Chondrocyte (in vitro differentiated cells): ENCODE results near the gene AKAP8. TPM values are rescaled to one million over a fixed set of nuclear protein-coding genes. Genes with fewer than 3 reads are reported as not detected.

Experiments
- DNase-seq: peaks from one replicate; pipeline ENCODE4 v3.0.0; 2021; ENCODE audit warnings: mixed read lengths, low spot score
- H3K27ac Mint-ChIP-seq: one replicate; pipeline ENCODE4 v1.8.0; 2021; ENCODE audit warnings: mild to moderate bottlenecking, moderate library complexity, mixed read lengths; ENCODE audit not compliant: unreplicated experiment
- H3K27me3 Mint-ChIP-seq: 2 replicates; pipeline ENCODE4 v1.8.0; 2021; ENCODE audit warnings: low read depth, mixed read lengths
- H3K36me3 Mint-ChIP-seq: 2 replicates; pipeline ENCODE4 v1.8.0; 2021; ENCODE audit warnings: low read depth, mixed read lengths
- H3K4me1 Mint-ChIP-seq: 2 replicates; pipeline ENCODE4 v1.8.0; 2021; ENCODE audit warnings: low read depth, mild to moderate bottlenecking, mixed read lengths
- H3K4me3 Mint-ChIP-seq: one replicate; pipeline ENCODE4 v1.8.0; 2021; ENCODE audit warnings: mild to moderate bottlenecking, moderate library complexity, mixed read lengths; ENCODE audit not compliant: unreplicated experiment
- H3K9me3 Mint-ChIP-seq: 2 replicates; pipeline ENCODE4 v1.8.0; 2021; ENCODE audit warnings: low read depth, mixed read lengths
- CTCF ChIP-seq: fragments of 200-600 bp; sonication (generic); IDR thresholded peaks from 2 replicates; pipeline ENCODE4 v1.5.0; 2021; ENCODE audit warnings: antibody characterized with exemption, mild to moderate bottlenecking, moderate library complexity
- total RNA-seq: library from RNA; stranded (reverse); gene quantifications from 3 replicates; pipeline ENCODE4 v1.2.1, GENCODE V29; 2021

The AKAP8 gene
- total RNA-seq, 1 donor from 2014 or later = 23.5 TPM

GRCh38 chr19:15320116-15320515 is 59.5 kb downstream of the AKAP8 start:
- no peak for DNase-seq
- Mint-ChIP-seq H3K27me3 (no peaks in the 10 kb centered on the region), H3K4me1 (peaks cover 93% of the 10 kb centered on the region)

GRCh38 chr19:15318241-15318691 is 61.3 kb downstream of the AKAP8 start:
- TF ChIP-seq CTCF = no peak
- H3K9me3 Mint-ChIP-seq = no peaks in the 10 kb centered on the region
- H3K36me3 Mint-ChIP-seq = no peaks in the 10 kb centered on the region
- H3K4me1 Mint-ChIP-seq = peaks cover 90% of the 10 kb centered on the region
- H3K4me3 Mint-ChIP-seq = no peak overlapping the region
- peak; percentile 3 for DNase-seq
- peak overlapping the region; percentile 95 for H3K27ac Mint-ChIP-seq
- no peaks in the 10 kb centered on the region for H3K27me3 Mint-ChIP-seq

More at GRCh38 chr19:15320116-15320515, 59.5 kb downstream of the AKAP8 start:
- peak; percentile 35 for TF ChIP-seq CTCF
- peak overlapping the region; percentile 95 for H3K27ac Mint-ChIP-seq
- no peaks in the 10 kb centered on the region for H3K9me3 Mint-ChIP-seq
- H3K36me3 Mint-ChIP-seq = no peaks in the 10 kb centered on the region
- H3K4me3 Mint-ChIP-seq = peak overlapping the region; percentile 44

- Mint-ChIP-seq H3K27me3 (no peaks in the 10 kb centered on the region), H3K9me3 (no peaks in the 10 kb centered on the region), H3K4me1 (peaks cover 85% of the 10 kb centered on the region), H3K4me3 (no peak overlapping the region), H3K36me3 (no peaks in the 10 kb centered on the region), H3K27ac (peak overlapping the region; percentile 95)
- no peak for DNase-seq
- TF ChIP-seq CTCF = no peak
Observed at GRCh38 chr19:15317392-15318071, 62.1 kb downstream of the AKAP8 start.

- TF ChIP-seq CTCF = no peak
- Mint-ChIP-seq H3K27me3 (no peaks in the 10 kb centered on the region), H3K9me3 (no peaks in the 10 kb centered on the region), H3K27ac (peak overlapping the region; percentile 95), H3K4me1 (peaks cover 82% of the 10 kb centered on the region), H3K4me3 (peak overlapping the region; percentile 45), H3K36me3 (no peaks in the 10 kb centered on the region)
- no peak for DNase-seq
Observed at GRCh38 chr19:15316498-15316897, 63.1 kb downstream of the AKAP8 start.

GRCh38 chr19:15315101-15315500 is 64.5 kb downstream of the AKAP8 start:
- peak overlapping the region; percentile 77 for H3K27ac Mint-ChIP-seq
- H3K27me3 Mint-ChIP-seq = no peaks in the 10 kb centered on the region
- no peak for TF ChIP-seq CTCF
- no peaks in the 10 kb centered on the region for H3K9me3 Mint-ChIP-seq
- no peaks in the 10 kb centered on the region for H3K36me3 Mint-ChIP-seq
- DNase-seq = no peak
- H3K4me1 Mint-ChIP-seq = peaks cover 68% of the 10 kb centered on the region
- no peak overlapping the region for H3K4me3 Mint-ChIP-seq
